ENCODE results near the gene MAMDC2. TPM values are rescaled to one million over a fixed set of nuclear protein-coding genes. Genes with fewer than 3 reads are reported as not detected.

The MAMDC2 gene
- total RNA-seq, 2 experiments from 2014 or later = not detected

- CTCF ChIA-PET = interaction anchor here (0.8 to 0.9 kb wide), 2 partner anchors 47 to 51 kb away, joined by 3 read pairs; no protein-coding TSS in a partner anchor
- H3K4me1 Mint-ChIP-seq (ENCODE audit: low read depth) = no peaks in the 10 kb centered on the region
- H3K9me3 Mint-ChIP-seq = no peaks in the 10 kb centered on the region
- H3K36me3 Mint-ChIP-seq (ENCODE audit: low read depth) = no peaks in the 10 kb centered on the region
- H3K27me3 Mint-ChIP-seq = peaks cover 4% of the 10 kb centered on the region
- H3K4me3 Mint-ChIP-seq = no peak overlapping the region
- intact Hi-C loops (cut with micrococcal nuclease) = no loop called here
- ATAC-seq (no peak), DNase-seq (no peak)
- no peak for TF ChIP-seq CTCF (IDR thresholded peaks at IDR 0.05)
- H3K27ac Mint-ChIP-seq = no peak overlapping the region
- POLR2A ChIA-PET = no interaction called here
Observed at GRCh38 chr9:70160686-70161600, 117.3 kb downstream of the MAMDC2 start.

DNA sequence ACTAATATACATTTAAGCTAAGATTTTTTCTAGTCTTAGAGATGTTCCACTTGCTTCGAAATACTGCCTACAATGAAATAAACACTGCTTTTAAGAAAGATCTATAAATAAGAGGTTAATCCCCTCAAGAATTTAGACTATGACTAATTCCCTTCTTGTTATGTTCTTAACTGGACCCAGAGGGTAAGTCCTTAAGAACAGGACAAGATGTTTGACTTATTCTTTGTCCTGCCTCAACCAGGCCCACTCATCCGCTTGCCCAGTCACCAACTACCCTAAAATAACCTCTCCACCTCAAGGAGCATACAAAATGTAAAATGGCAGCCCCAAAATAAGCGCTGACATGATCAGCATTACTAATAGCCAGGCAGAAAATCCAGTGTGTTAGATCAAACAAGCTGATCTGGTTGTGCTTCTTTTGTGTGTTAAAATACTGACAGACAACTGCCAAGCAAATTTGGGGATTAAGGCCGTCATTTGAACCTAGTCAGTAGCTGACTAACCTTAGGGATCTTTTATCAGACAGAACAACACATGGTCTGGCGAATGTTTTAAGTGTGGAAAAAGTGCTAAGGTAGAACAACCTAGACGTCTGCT is 121.5 kb downstream of the MAMDC2 start:
- CTCF ChIA-PET = no interaction called here
- no peak overlapping the region for H3K27ac Mint-ChIP-seq
- H3K9me3 Mint-ChIP-seq = no peaks in the 10 kb centered on the region
- ATAC-seq (no peak), DNase-seq (no peak)
- no peaks in the 10 kb centered on the region for H3K27me3 Mint-ChIP-seq
- TF ChIP-seq CTCF (IDR thresholded peaks at IDR 0.05) = no peak
- H3K4me1 Mint-ChIP-seq (ENCODE audit: low read depth) = no peaks in the 10 kb centered on the region
- intact Hi-C loops (cut with micrococcal nuclease) = no loop called here
- POLR2A ChIA-PET = no interaction called here
- no peak overlapping the region for H3K4me3 Mint-ChIP-seq
- no peaks in the 10 kb centered on the region for H3K36me3 Mint-ChIP-seq (ENCODE audit: low read depth)

DNA sequence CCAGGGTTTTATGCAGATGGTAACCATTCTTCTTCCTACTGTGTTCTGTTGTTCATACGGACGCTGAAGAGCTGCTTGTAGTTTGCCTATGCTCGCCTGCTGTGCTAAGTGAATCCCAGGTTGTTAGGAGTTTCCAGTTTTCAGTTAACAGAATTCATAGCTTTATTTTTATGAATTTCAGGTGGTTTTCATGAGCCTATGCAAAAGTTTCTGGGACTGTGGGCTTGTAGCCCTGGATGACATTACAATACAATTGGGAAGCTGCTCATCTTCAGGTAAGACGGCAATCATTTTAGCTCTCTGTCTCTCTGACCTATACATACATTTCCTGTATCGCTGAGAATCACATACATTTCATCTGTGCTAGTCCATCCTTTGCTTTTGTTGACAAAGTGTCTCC is 124.9 kb downstream of the MAMDC2 start:
- no peaks in the 10 kb centered on the region for H3K4me1 Mint-ChIP-seq (ENCODE audit: low read depth)
- ATAC-seq (no peak), DNase-seq (no peak)
- ChIA-PET POLR2A (no interaction called here), CTCF (no interaction called here)
- no peaks in the 10 kb centered on the region for H3K9me3 Mint-ChIP-seq
- H3K27me3 Mint-ChIP-seq = no peaks in the 10 kb centered on the region
- no peak for TF ChIP-seq CTCF (IDR thresholded peaks at IDR 0.05)
- no peak overlapping the region for H3K27ac Mint-ChIP-seq
- no peaks in the 10 kb centered on the region for H3K36me3 Mint-ChIP-seq (ENCODE audit: low read depth)
- H3K4me3 Mint-ChIP-seq = no peak overlapping the region
- intact Hi-C loops (cut with micrococcal nuclease) = no loop called here

GRCh38 chr9:70169222-70169621 is 125.6 kb downstream of the MAMDC2 start:
- POLR2A ChIA-PET = no interaction called here

More at GRCh38 chr9:70169222-70169621, 125.6 kb downstream of the MAMDC2 start:
- Mint-ChIP-seq H3K9me3 (no peaks in the 10 kb centered on the region), H3K27ac (no peak overlapping the region), H3K4me3 (no peak overlapping the region), H3K27me3 (no peaks in the 10 kb centered on the region), H3K36me3 (ENCODE audit: low read depth) (no peaks in the 10 kb centered on the region), H3K4me1 (ENCODE audit: low read depth) (no peaks in the 10 kb centered on the region)
- intact Hi-C loops (cut with micrococcal nuclease) = no loop called here
- DNase-seq (no peak), ATAC-seq (no peak)
- TF ChIP-seq CTCF (IDR thresholded peaks at IDR 0.05) = no peak
- CTCF ChIA-PET = no interaction called here

All from activated CD8-positive, alpha-beta T cell treated with anti-CD3 and anti-CD28 coated beads for 36 hours (primary cell).